H9 (cell line): ENCODE data around the gene NR3C2. TPM values are rescaled to one million over a fixed set of nuclear protein-coding genes. Genes with fewer than 3 reads are reported as not detected.

ENCODE experiments used
- DNase-seq: peaks from one replicate; pipeline ENCODE4 v3.0.0-alpha.2; 2017
- H2AFZ ChIP-seq: one replicate; pipeline ENCODE4 v1.6.1; 2013; ENCODE audit warnings: mild to moderate bottlenecking, low read length, control low read depth, moderate library complexity
- H2AK5ac ChIP-seq: 2 replicates; pipeline ENCODE4 v1.6.1; 2013; ENCODE audit warnings: low read length, control low read depth, mixed read lengths; ENCODE audit not compliant: insufficient read length
- H2BK120ac ChIP-seq: one replicate; pipeline ENCODE4 v1.6.1; 2013; ENCODE audit warnings: low read depth, mild to moderate bottlenecking, low read length, control low read depth, inconsistent platforms; ENCODE audit not compliant: poor library complexity, severe bottlenecking
- H2BK12ac ChIP-seq: 2 replicates; pipeline ENCODE4 v1.6.1; 2013; ENCODE audit warnings: low read length, control low read depth, mixed read lengths, low read depth; ENCODE audit not compliant: insufficient read length
- H2BK15ac ChIP-seq: 2 replicates; pipeline ENCODE4 v1.6.1; 2013; ENCODE audit warnings: low read depth, low read length, control low read depth
- H2BK20ac ChIP-seq: one replicate; pipeline ENCODE4 v1.6.1; 2013; ENCODE audit warnings: low read depth, mild to moderate bottlenecking, low read length, control low read depth, inconsistent platforms; ENCODE audit not compliant: poor library complexity, severe bottlenecking
- H2BK5ac ChIP-seq: 2 replicates; pipeline ENCODE4 v1.6.1; 2013; ENCODE audit warnings: low read length, control low read depth, mixed read lengths; ENCODE audit not compliant: insufficient read length
- H3K14ac ChIP-seq: 2 replicates; pipeline ENCODE4 v1.6.1; 2013; ENCODE audit warnings: low read length, control low read depth; ENCODE audit not compliant: insufficient read depth
- H3K18ac ChIP-seq: 2 replicates; pipeline ENCODE4 v1.6.1; 2013; ENCODE audit warnings: low read depth, mild to moderate bottlenecking, mixed read lengths, low read length, control low read depth; ENCODE audit not compliant: insufficient read length
- H3K23ac ChIP-seq: 2 replicates; pipeline ENCODE4 v1.6.1; 2013; ENCODE audit warnings: low read length, control low read depth, mixed read lengths, low read depth; ENCODE audit not compliant: insufficient read length
- H3K23me2 ChIP-seq: 2 replicates; pipeline ENCODE4 v1.6.1; 2013; ENCODE audit warnings: low read depth, mild to moderate bottlenecking, mixed read lengths, low read length, control low read depth; ENCODE audit not compliant: insufficient read length, poor library complexity, severe bottlenecking
- H3K27ac ChIP-seq: 2 replicates; pipeline ENCODE4 v1.5.1; 2013; ENCODE audit warnings: low read length, control low read depth, mixed read lengths, low read depth; ENCODE audit not compliant: insufficient read length
- H3K27me3 ChIP-seq: 2 replicates; pipeline ENCODE4 v1.6.1; 2013; ENCODE audit warnings: low read length, control low read depth, inconsistent platforms; ENCODE audit not compliant: insufficient read depth
- H3K4ac ChIP-seq: 2 replicates; pipeline ENCODE4 v1.6.1; 2013; ENCODE audit warnings: low read depth, mild to moderate bottlenecking, control low read depth, inconsistent platforms, low read length, moderate library complexity
- H3K4me1 ChIP-seq: 2 replicates; pipeline ENCODE4 v1.6.1; 2013; ENCODE audit warnings: low read length, control low read depth, inconsistent platforms; ENCODE audit not compliant: insufficient read depth
- H3K4me2 ChIP-seq: 2 replicates; pipeline ENCODE4 v1.6.1; 2013; ENCODE audit warnings: low read length, control low read depth, mixed read lengths; ENCODE audit not compliant: insufficient read length, insufficient read depth
- H3K56ac ChIP-seq: 2 replicates; pipeline ENCODE4 v1.6.1; 2013; ENCODE audit warnings: low read depth, mild to moderate bottlenecking, mixed read lengths, low read length, control low read depth; ENCODE audit not compliant: insufficient read length
- H3K79me1 ChIP-seq: 2 replicates; pipeline ENCODE4 v1.6.1; 2013; ENCODE audit warnings: low read depth, mild to moderate bottlenecking, moderate library complexity, low read length, control low read depth, inconsistent platforms; ENCODE audit not compliant: insufficient read depth, poor library complexity, severe bottlenecking
- H3K79me2 ChIP-seq: 2 replicates; pipeline ENCODE4 v1.6.1; 2013; ENCODE audit warnings: low read length, control low read depth, inconsistent platforms; ENCODE audit not compliant: insufficient read depth
- H3K9ac ChIP-seq: 2 replicates; pipeline ENCODE4 v1.6.1; 2013; ENCODE audit warnings: low read length, control low read depth, mixed read lengths; ENCODE audit not compliant: insufficient read length; ENCODE audit errors: extremely low read depth
- H3K9me3 ChIP-seq: one replicate; pipeline ENCODE4 v1.6.1; 2013; ENCODE audit warnings: low read depth, low read length, inconsistent platforms; ENCODE audit not compliant: control insufficient read depth
- H3T11ph ChIP-seq: one replicate; pipeline ENCODE4 v1.6.1; 2013; ENCODE audit warnings: mild to moderate bottlenecking, low read length, control low read depth, inconsistent platforms
- H4K20me1 ChIP-seq: one replicate; pipeline ENCODE4 v1.6.1; 2013; ENCODE audit not compliant: control insufficient read depth, insufficient read length, insufficient read depth
- H4K5ac ChIP-seq: 2 replicates; pipeline ENCODE4 v1.6.1; 2013; ENCODE audit warnings: low read depth, mild to moderate bottlenecking, mixed read lengths, low read length, control low read depth; ENCODE audit not compliant: insufficient read length
- H4K8ac ChIP-seq: replicated peaks from 2 replicates; pipeline ENCODE4 v1.6.1; 2013; ENCODE audit warnings: low read length, control low read depth, mixed read lengths, low read depth; ENCODE audit not compliant: insufficient read length
- H4K91ac ChIP-seq: 2 replicates; pipeline ENCODE4 v1.6.1; 2013; ENCODE audit warnings: low read depth, mild to moderate bottlenecking, moderate library complexity, mixed read lengths, low read length, control low read depth; ENCODE audit not compliant: insufficient read length
- H3K27ac Mint-ChIP-seq, 3 experiments: 2 replicates in 2 of 3; 3 replicates in 1 of 3; pipeline ENCODE4 v1.8.0; 2020 to 2021; ENCODE audit warnings: mixed read lengths in 3 of 3, mild to moderate bottlenecking in 1 of 3, moderate library complexity in 1 of 3
- H3K27me3 Mint-ChIP-seq: 2 replicates; pipeline ENCODE4 v1.8.0; 2021; ENCODE audit warnings: low read depth, mild to moderate bottlenecking, moderate library complexity, mixed read lengths
- H3K36me3 Mint-ChIP-seq, 3 experiments: 2 replicates in 2 of 3; 3 replicates in 1 of 3; pipeline ENCODE4 v1.8.0; 2020 to 2021; ENCODE audit warnings: low read depth in 3 of 3, mixed read lengths in 3 of 3; ENCODE audit not compliant: insufficient read depth in 1 of 3
- H3K4me1 Mint-ChIP-seq, 2 experiments: 2 replicates each; pipeline ENCODE4 v1.8.0; 2020; ENCODE audit warnings: mixed read lengths in 2 of 2
- H3K4me3 Mint-ChIP-seq, 2 experiments: 2 replicates in 1 of 2; 3 replicates in 1 of 2; pipeline ENCODE4 v1.8.0; 2020 to 2021; ENCODE audit warnings: mild to moderate bottlenecking in 2 of 2, mixed read lengths in 2 of 2, moderate library complexity in 1 of 2
- H3K9me3 Mint-ChIP-seq, 2 experiments: 2 replicates in 1 of 2; 3 replicates in 1 of 2; pipeline ENCODE4 v1.8.0; 2020; ENCODE audit warnings: mild to moderate bottlenecking in 2 of 2, mixed read lengths in 2 of 2, moderate library complexity in 1 of 2
- CTCF ChIP-seq: fragments of 200-600 bp; sonication (generic); conservative IDR thresholded peaks from 3 replicates; pipeline ENCODE4 v1.8.0; 2021; ENCODE audit warnings: antibody characterized with exemption, mild to moderate bottlenecking
- total RNA-seq: library from RNA; stranded (reverse); gene quantifications from 2 replicates; pipeline ENCODE4 v1.2.1, GENCODE V29; 2021

Gene NR3C2
- total RNA-seq, 1 experiment from 2014 or later: 1.4 TPM

GRCh38 chr4:148311526-148311925 is 130.7 kb downstream of the NR3C2 start:
- no peak overlapping the region for H3K4me3 Mint-ChIP-seq
- Histone ChIP-seq H3K27me3 (no peaks in the 10 kb centered on the region), H2BK5ac (no peak overlapping the region), H4K5ac (no peak overlapping the region), H2BK12ac (no peak overlapping the region), H3K23ac (no peak overlapping the region), H3K14ac (no peak overlapping the region), H2AFZ (no peak overlapping the region), H2AK5ac (no peak overlapping the region), H3K4me1 (no peaks in the 10 kb centered on the region), H3K79me1 (no peaks in the 10 kb centered on the region), H4K91ac (no peak overlapping the region), H3K27ac (no peak overlapping the region), H3K23me2 (no peaks in the 10 kb centered on the region), H4K20me1 (no peaks in the 10 kb centered on the region), H4K8ac (no peak overlapping the region), H2BK15ac (no peak overlapping the region), H3K4me2 (no peak overlapping the region), H3K9me3 (no peaks in the 10 kb centered on the region), H3K4ac (no peak overlapping the region), H3K18ac (no peak overlapping the region), H2BK120ac (no peak overlapping the region), H3K9ac (no peak overlapping the region), H3T11ph (no peak overlapping the region), H3K56ac (no peak overlapping the region), H2BK20ac (no peak overlapping the region), H3K79me2 (no peaks in the 10 kb centered on the region)
- no peaks in the 10 kb centered on the region for H3K27me3 Mint-ChIP-seq
- H3K27ac Mint-ChIP-seq: no peak overlapping the region
- H3K4me1 Mint-ChIP-seq: peaks cover 0 to 5% of the 10 kb centered on the region in 2 experiments; a peak in 3 of 4 replicates
- no peaks in the 10 kb centered on the region for H3K9me3 Mint-ChIP-seq
- no peaks in the 10 kb centered on the region for H3K36me3 Mint-ChIP-seq
- no peak for TF ChIP-seq CTCF
- DNase-seq: no peak
